Measurements from ENCODE around the gene KDM7A. TPM values are rescaled to one million over a fixed set of nuclear protein-coding genes. Genes with fewer than 3 reads are reported as not detected.

KDM7A gene
- total RNA-seq, 1 experiment from 2014 or later: 6.6 TPM

DNA sequence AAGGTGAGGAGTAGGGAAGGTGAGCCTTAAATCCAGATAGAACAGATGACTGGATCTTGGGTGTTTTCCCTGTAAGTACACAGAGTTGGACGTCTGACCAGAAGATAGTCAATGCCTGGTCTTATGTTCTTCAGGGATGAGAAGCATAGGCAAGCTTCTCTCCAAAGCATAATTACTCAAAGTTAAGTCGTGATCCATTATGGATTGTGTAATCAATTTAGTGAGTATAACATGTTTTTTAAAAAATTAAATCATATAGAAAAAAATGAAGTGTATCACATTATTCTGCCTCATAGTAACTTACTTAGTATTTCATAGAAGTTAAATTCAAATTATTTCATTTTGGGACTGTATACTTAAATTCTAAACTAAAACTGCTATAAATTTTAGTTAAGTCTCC lies 39.7 kb downstream of the KDM7A start:
- no CpG with 5 or more reads among the region's 2 CpGs for WGBS (ENCODE audit: extremely low coverage, insufficient read length, low lambda C conversion rate)
- H3K23ac ChIP-seq (ENCODE audit: insufficient read length, low read depth, low read length): no peak overlapping the region
- Mint-ChIP-seq H3K36me3 (ENCODE audit: insufficient read depth in 1 of 3, low read depth in 3 of 3) (peaks cover 0 to 11% (median 7%) of the 10 kb centered on the region in 3 experiments; a peak in 4 of 7 replicates), H3K9me3 (no peaks in the 10 kb centered on the region), H3K4me3 (no peak overlapping the region), H3K27me3 (ENCODE audit: low read depth) (no peaks in the 10 kb centered on the region), H3K27ac (no peak overlapping the region; a peak in 1 of 7 replicates), H3K4me1 (peaks cover 8 to 10% of the 10 kb centered on the region in 2 experiments)
- H3K9ac ChIP-seq (ENCODE audit: extremely low read depth, insufficient read length, low read length): no peak overlapping the region
- H3K56ac ChIP-seq (ENCODE audit: insufficient read length, low read depth, low read length): no peak overlapping the region
- no peak overlapping the region for H2AK5ac ChIP-seq (ENCODE audit: insufficient read length, low read length)
- H3K27ac ChIP-seq (ENCODE audit: insufficient read length, low read depth, low read length): no peak overlapping the region
- H3K23me2 ChIP-seq (ENCODE audit: insufficient read length, low read depth, low read length, poor library complexity, severe bottlenecking): no peaks in the 10 kb centered on the region
- no peak overlapping the region for H2BK15ac ChIP-seq (ENCODE audit: low read depth, low read length)
- no peak overlapping the region for H3T11ph ChIP-seq (ENCODE audit: low read length)
- H3K9me3 ChIP-seq (ENCODE audit: control insufficient read depth, low read depth, low read length): no peaks in the 10 kb centered on the region
- no peaks in the 10 kb centered on the region for H3K27me3 ChIP-seq (ENCODE audit: insufficient read depth, low read length)
- no peak overlapping the region for H2BK20ac ChIP-seq (ENCODE audit: low read depth, low read length, poor library complexity, severe bottlenecking)
- H4K91ac ChIP-seq (ENCODE audit: insufficient read length, low read depth, low read length): no peak overlapping the region
- no peak overlapping the region for H4K8ac ChIP-seq (replicated peaks; ENCODE audit: insufficient read length, low read depth, low read length)
- H2AFZ ChIP-seq (ENCODE audit: low read length): no peak overlapping the region
- H3K79me1 ChIP-seq (ENCODE audit: insufficient read depth, low read depth, low read length, poor library complexity, severe bottlenecking): no peaks in the 10 kb centered on the region
- no peak overlapping the region for H2BK12ac ChIP-seq (ENCODE audit: insufficient read length, low read depth, low read length)
- H4K20me1 ChIP-seq (ENCODE audit: control insufficient read depth, insufficient read depth, insufficient read length): no peaks in the 10 kb centered on the region
- no peaks in the 10 kb centered on the region; the same call in 1 of the 2 replicates for H3K4me1 ChIP-seq (ENCODE audit: insufficient read depth, low read length)
- H3K4ac ChIP-seq (ENCODE audit: low read depth, low read length): no peak overlapping the region
- no peak overlapping the region for H3K4me2 ChIP-seq (ENCODE audit: insufficient read depth, insufficient read length, low read length)
- no peak overlapping the region for H2BK120ac ChIP-seq (ENCODE audit: low read depth, low read length, poor library complexity, severe bottlenecking)
- H2BK5ac ChIP-seq (ENCODE audit: insufficient read length, low read length): no peak overlapping the region
- TF ChIP-seq, protein P1, sequence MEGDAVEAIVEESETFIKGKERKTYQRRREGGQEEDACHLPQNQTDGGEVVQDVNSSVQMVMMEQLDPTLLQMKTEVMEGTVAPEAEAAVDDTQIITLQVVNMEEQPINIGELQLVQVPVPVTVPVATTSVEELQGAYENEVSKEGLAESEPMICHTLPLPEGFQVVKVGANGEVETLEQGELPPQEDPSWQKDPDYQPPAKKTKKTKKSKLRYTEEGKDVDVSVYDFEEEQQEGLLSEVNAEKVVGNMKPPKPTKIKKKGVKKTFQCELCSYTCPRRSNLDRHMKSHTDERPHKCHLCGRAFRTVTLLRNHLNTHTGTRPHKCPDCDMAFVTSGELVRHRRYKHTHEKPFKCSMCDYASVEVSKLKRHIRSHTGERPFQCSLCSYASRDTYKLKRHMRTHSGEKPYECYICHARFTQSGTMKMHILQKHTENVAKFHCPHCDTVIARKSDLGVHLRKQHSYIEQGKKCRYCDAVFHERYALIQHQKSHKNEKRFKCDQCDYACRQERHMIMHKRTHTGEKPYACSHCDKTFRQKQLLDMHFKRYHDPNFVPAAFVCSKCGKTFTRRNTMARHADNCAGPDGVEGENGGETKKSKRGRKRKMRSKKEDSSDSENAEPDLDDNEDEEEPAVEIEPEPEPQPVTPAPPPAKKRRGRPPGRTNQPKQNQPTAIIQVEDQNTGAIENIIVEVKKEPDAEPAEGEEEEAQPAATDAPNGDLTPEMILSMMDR (conservative IDR thresholded peaks at IDR 0.05): no peak
- no peak overlapping the region for H3K14ac ChIP-seq (ENCODE audit: insufficient read depth, low read length)
- no peaks in the 10 kb centered on the region for H3K79me2 ChIP-seq (ENCODE audit: insufficient read depth, low read length)
- no peak overlapping the region for H4K5ac ChIP-seq (ENCODE audit: insufficient read length, low read depth, low read length)
- no peak for DNase-seq
- no peak overlapping the region for H3K18ac ChIP-seq (ENCODE audit: insufficient read length, low read depth, low read length)

Measured in H9 (cell line).